GM18499 (cell line): ENCODE data around the gene CAPZA2.
"Not testable (repeated sequence)": the region's sequence is repeated elsewhere in the genome, so short reads cannot be mapped to it uniquely, and the experiment has no call there.

Experiments
- ATAC-seq: cut with Tn5 transposase; IDR thresholded peaks from one replicate; pipeline ENCODE4 v1.9.1; 2021; ENCODE audit warnings: moderate number of reproducible peaks; ENCODE audit not compliant: insufficient read depth, unreplicated experiment

Gene CAPZA2

DNA sequence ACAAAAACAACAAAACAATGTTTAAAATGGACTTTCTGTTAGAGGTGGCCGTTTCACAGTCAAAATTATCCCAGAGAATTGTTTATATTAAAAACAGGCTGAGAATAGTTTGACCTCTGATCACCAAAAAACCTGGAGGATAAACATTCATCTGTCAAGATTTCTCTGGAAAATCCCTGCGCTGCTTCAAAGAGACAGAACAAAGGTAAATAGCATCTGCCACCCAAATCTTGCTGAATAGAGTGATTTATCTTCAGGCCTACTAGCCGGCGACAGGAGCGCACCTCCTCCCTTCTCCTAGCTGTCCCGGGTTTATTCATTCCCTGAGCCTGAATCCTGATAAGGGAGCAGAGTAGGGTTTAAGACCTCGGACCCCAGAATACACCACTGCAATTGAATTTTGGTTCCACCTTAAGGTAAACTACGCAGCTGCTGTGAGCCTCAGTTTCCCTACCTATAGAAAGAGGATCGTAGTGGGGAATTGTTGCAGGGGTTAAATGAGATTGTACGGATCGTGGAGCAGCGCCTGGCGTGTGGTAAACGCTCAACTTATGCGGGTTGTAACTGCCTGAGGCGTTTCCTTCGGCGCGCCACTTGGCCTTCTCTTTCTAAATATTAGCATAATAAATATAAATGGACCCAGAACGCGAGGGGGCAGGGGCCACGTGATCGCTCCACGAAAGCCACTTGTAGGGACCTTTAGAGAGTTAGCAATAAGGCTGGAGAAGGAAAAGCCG lies 90.4 kb downstream of the CAPZA2 start:
- no peak for ATAC-seq

GRCh38 chr7:116953372-116953905 lies 91.1 kb downstream of the CAPZA2 start, which contains the start of gene ST7:
ST7 (plus strand) TSS chr7:116953501; CDS start chr7:116953541, 40 bp downstream.
- ATAC-seq, result no peak

GRCh38 chr7:116953906-116954838 lies 91.8 kb downstream of the CAPZA2 start:
- no peak for ATAC-seq

- ATAC-seq, result no peak
Observed at GRCh38 chr7:116955340-116955739, 93.0 kb downstream of the CAPZA2 start.

GRCh38 chr7:116955801-116956476 lies 93.6 kb downstream of the CAPZA2 start:
- ATAC-seq, result peak; percentile 78

- no peak for ATAC-seq
Observed at GRCh38 chr7:116956477-116956804, 94.1 kb downstream of the CAPZA2 start.

DNA sequence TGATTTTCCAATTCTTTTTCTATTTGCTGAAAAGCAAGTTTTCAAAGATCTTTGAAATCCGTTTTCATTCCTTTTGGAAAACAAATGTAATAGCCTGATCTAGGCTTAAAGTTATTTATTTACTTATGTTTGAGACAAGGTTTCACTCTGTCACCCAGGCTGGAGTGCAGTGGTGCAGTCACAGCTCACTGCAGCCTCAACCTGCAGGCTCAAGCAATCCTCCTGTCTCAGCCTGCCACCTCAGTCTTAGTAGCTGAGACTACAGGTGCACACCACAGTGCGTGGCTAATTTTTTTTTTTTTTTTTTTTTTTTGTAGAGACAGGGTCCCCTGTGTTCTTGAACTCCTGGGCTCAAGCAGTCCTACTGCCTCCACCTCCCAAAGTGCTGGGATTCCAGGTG lies 95.5 kb downstream of the CAPZA2 start:
- ATAC-seq, result peak; percentile 41

DNA sequence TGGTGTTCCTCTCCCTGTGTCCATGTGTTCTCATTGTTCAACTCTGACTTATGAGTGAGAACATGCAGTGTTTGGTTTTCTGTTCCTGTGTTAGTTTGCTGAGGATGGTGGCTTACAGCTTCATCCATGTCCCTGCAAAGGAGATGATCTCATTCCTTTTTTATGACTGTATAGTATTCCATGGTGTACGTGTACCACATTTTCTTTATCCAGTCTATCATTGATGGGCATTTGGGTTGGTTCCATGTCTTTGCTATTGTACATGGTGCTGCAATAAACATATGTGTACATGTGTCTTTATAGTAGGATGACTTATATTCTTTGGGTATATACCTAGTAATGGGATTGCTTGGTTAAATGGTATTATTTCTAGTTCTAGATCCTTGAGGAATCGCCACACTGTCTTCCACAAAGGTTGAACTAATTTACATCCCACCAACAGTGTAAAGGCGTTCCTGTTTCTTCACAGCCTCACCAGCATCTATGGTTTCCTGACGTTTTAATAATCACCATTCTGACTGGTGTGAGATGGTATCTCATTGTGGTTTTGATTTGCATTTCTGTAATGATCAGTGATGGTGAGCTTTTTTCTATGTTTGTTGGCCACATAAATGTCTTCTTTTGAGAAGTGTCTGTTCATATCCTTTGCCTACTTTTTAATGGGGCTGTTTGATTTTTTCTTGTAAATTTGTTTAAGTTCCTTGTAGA lies 99.7 kb downstream of the CAPZA2 start:
- ATAC-seq, result not testable (repeated sequence)

DNA sequence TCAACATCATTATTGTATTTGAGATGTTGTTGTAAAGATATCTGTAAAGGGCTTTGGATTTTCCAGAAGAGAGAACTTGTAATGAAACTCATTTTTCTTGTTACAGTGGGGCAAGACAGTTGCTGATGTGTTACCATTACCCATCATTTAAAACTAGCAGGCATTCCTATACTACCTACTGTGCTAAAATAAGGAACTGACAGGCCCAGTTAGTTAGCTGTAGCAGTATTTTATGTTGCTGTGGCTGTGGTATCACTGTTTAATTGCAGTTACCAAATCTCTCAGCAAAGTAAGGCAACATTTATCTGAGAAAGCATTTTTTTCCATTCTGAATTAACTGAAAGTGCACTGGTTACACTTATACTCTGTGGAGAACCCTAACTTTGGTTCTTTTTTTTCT lies 100.8 kb downstream of the CAPZA2 start:
- ATAC-seq, result no peak

DNA sequence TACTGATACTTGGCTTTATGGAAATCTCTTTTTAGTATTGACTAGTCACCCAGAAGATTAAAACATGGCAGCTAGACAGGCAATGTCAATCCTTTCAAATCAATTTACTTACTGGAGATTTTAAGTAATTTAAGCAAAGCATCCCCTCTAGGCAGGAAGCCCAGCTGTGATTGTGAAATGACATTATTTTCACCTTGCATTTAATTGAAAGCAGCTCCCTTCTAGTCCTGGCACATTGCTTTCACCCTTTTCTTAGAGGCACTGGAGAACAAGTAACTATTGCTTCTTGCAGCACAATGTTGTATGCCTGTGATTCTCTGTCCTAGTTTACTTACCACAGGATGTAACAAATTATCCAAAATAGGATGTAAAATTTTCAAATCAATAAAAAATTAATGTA lies 104.2 kb downstream of the CAPZA2 start:
- ATAC-seq, result no peak

- no peak for ATAC-seq
Observed at GRCh38 chr7:116967254-116967922, 105.0 kb downstream of the CAPZA2 start.

- no peak for ATAC-seq
Observed at GRCh38 chr7:116967983-116968382, 105.6 kb downstream of the CAPZA2 start.

- no peak for ATAC-seq
Observed at GRCh38 chr7:116968631-116969030, 106.2 kb downstream of the CAPZA2 start.

GRCh38 chr7:116969371-116969902 lies 107.0 kb downstream of the CAPZA2 start:
- ATAC-seq, result no peak

DNA sequence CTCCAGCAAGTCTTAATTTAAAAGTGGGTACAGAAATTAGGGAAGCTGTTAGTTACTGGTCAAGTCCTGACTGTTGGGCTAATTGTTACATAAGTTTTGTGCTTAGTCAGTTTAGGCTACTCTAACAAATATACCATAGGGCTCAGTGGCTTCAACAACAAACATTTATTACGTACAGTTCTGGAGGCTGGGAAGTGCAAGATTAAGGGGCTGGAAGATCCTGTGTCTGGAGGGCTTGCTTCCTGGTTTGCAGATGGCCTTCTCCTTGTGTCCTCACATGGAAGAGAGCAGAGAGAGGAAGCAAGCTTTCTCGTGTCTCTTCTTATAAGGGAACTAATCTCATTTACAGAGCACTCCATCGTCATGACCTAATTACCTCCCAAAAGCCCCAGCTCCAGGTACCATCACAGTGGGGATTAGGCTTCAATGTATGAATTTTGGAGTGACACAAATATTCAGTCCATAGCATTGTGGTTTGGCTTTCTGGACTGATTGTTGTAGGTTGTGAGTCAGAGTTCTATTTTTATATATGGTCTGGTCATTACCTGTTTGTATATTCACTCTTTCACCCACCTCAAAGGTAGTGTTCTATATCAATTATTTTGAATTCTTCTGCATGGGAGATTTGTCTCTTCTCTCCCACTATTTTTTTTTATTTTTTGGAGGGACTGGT lies 108.0 kb downstream of the CAPZA2 start:
- peak; percentile 77 for ATAC-seq

DNA sequence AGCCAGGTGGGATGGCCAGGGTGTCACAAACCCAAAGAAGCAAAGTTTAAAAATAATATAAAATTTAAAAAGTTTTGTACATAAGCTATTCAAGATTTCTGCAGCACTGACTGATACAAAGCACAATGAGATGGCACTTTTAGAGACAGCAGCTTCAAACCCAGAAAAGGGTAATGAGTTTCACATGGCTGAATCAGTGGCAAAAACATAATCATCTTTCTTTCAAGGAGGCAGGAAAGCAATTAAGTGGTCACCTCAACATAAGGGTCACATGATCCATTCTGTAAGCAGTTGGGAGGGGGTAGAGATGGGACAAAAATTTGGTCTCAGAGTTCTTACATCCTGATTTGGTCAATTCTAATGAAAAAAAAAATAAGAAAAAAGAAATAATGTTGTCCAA lies 108.8 kb downstream of the CAPZA2 start:
- not testable (repeated sequence) for ATAC-seq
